ENCODE results near the gene UBXN7. TPM values are rescaled to one million over a fixed set of nuclear protein-coding genes. Genes with fewer than 3 reads are reported as not detected.
A peak's percentile ranks its signal among the peaks of the same experiment; 100 is the strongest.

UBXN7 gene
- total and polyA plus RNA-seq, 9 of the 15 experiments (the other 6 are each of a cell fraction or from before 2014, with no cell fraction given), result 3.5 to 44.6 (median 13.4) TPM

DNA sequence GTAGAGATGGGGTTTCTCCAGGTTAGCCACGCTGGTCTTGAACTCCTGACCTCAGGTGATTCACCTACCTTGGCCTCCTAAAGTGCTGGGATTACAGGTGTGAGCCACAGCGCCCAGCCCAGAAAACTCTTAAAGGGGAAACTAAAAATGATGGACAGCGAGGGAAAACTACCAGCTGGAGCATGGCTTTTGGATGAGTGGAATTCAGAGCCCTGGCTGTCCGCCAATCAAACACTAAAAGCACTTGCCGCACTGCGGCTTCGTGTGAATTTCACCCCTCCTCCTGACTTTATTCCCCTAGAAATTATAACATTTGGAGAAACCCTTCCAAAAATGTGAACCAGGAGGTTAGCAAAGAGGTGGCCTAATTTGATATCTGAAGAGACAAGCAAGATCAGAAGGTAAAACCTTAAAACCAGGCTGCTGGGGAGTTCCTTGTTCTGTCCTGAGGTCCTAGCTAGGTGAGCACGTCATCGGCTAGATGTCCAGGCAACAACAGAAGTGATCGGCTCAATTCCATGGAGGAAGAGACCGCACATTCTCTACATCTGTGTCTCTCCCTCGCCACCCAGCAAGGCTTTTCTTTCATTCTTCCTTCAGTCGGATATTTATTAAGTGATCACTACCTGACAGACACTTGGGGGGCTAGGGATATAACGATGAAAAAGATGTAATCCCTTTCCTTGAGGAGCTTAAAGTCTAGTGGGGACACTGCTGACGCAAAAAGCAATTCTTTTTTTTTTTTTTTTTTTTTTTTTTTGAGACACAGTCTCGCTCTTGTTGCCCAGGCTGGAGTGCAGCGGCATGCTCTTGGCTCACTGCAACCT lies 95.7 kb downstream of the UBXN7 start (continued):
- TF ChIP-seq GABPA (tag; conservative IDR thresholded peaks at IDR 0.05; ENCODE audit: low read depth) (0 out of 2 replicates have a peak, but pooled peaks have one; percentile 13), MCM7 (IDR thresholded peaks at IDR 0.05) (no peak), HDAC3 (IDR thresholded peaks at IDR 0.05; ENCODE audit: borderline replicate concordance, partially characterized antibody) (no peak), TFE3 (CRISPR knock-in tag; IDR thresholded peaks at IDR 0.05) (no peak), KAT7 (CRISPR knock-in tag; IDR thresholded peaks at IDR 0.05; ENCODE audit: borderline replicate concordance) (peak; percentile 68; the same call in 1 of the 2 replicates), ILF3 (IDR thresholded peaks at IDR 0.05; ENCODE audit: borderline replicate concordance) (no peak), NCOA2 (IDR thresholded peaks at IDR 0.05; ENCODE audit: partially characterized antibody in 2 of 2) (no peak), ZSCAN32 (CRISPR knock-in tag; IDR thresholded peaks at IDR 0.05) (no peak), GTF2F1 (IDR thresholded peaks at IDR 0.05; ENCODE audit: low read depth, low read length) (no peak), ZNF766 (CRISPR knock-in tag; conservative IDR thresholded peaks at IDR 0.05) (0 out of 2 replicates have a peak, but pooled peaks have one; percentile 18), KAT8 (IDR thresholded peaks at IDR 0.05; ENCODE audit: low read depth) (no peak), CHCHD3 (CRISPR knock-in tag; IDR thresholded peaks at IDR 0.05) (no peak), HDAC1 (IDR thresholded peaks at IDR 0.05) (no peak), TAF15 (IDR thresholded peaks at IDR 0.05; ENCODE audit: low read depth, low read length) (no peak), ZNF24 (IDR thresholded peaks at IDR 0.05) (no peak), ELF4 (CRISPR knock-in tag; IDR thresholded peaks at IDR 0.05) (no peak), DDX20 (tag; IDR thresholded peaks at IDR 0.05; ENCODE audit: low read depth) (no peak), CREB1 (IDR thresholded peaks at IDR 0.05) (no peak), CREB1 (CRISPR knock-in tag; IDR thresholded peaks at IDR 0.05) (no peak), POLR2H (tag; IDR thresholded peaks at IDR 0.05; ENCODE audit: low read depth) (no peak)
- TF ChIP-seq, protein P1, sequence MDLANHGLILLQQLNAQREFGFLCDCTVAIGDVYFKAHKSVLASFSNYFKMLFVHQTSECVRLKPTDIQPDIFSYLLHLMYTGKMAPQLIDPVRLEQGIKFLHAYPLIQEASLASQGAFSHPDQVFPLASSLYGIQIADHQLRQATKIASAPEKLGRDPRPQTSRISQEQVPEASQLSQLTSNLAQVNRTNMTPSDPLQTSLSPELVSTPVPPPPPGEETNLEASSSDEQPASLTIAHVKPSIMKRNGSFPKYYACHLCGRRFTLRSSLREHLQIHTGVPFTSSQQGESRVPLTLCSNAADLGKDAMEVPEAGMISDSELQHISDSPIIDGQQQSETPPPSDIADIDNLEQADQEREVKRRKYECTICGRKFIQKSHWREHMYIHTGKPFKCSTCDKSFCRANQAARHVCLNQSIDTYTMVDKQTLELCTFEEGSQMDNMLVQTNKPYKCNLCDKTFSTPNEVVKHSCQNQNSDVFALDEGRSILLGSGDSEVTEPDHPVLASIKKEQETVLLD (IDR thresholded peaks at IDR 0.05), result no peak
- TF ChIP-seq, protein P2, sequence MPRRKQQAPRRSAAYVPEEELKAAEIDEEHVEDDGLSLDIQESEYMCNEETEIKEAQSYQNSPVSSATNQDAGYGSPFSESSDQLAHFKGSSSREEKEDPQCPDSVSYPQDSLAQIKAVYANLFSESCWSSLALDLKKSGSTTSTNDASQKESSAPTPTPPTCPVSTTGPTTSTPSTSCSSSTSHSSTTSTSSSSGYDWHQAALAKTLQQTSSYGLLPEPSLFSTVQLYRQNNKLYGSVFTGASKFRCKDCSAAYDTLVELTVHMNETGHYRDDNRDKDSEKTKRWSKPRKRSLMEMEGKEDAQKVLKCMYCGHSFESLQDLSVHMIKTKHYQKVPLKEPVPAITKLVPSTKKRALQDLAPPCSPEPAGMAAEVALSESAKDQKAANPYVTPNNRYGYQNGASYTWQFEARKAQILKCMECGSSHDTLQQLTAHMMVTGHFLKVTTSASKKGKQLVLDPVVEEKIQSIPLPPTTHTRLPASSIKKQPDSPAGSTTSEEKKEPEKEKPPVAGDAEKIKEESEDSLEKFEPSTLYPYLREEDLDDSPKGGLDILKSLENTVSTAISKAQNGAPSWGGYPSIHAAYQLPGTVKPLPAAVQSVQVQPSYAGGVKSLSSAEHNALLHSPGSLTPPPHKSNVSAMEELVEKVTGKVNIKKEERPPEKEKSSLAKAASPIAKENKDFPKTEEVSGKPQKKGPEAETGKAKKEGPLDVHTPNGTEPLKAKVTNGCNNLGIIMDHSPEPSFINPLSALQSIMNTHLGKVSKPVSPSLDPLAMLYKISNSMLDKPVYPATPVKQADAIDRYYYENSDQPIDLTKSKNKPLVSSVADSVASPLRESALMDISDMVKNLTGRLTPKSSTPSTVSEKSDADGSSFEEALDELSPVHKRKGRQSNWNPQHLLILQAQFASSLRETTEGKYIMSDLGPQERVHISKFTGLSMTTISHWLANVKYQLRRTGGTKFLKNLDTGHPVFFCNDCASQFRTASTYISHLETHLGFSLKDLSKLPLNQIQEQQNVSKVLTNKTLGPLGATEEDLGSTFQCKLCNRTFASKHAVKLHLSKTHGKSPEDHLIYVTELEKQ (CRISPR knock-in tag; IDR thresholded peaks at IDR 0.05), result no peak

All from K562 (cell line).